A549 (cell line): ENCODE results near the gene PAIP2B. TPM values are rescaled to one million over a fixed set of nuclear protein-coding genes. Genes with fewer than 3 reads are reported as not detected.

Experiments
- ATAC-seq, 2 experiments: fragments of 200-7000 bp in 1 of 2; fragments of >200 bp in 1 of 2; cut with Nextera tagmentation in 1 of 2; cut with Tn5 transposase in 1 of 2; 3 replicates each; pipeline versions ENCODE4 v1.8.0 to v1.9.1; 2018 to 2020; ENCODE audit warnings: mild to moderate bottlenecking in 1 of 2, moderate library complexity in 1 of 2
- CTCF ChIA-PET: fragments of 300-600 bp; sonication (Branson Sonifier 250); formaldehyde crosslinking; extraction: SDS; loops from one replicate; lab custom pipeline; 2021; ENCODE audit warnings: antibody characterized with exemption, inconsistent platforms; lab: Yijun Ruan, JAX
- POLR2A ChIA-PET: fragments of 350-600 bp; formaldehyde crosslinking; extraction: SDS; loops from one replicate; lab custom pipeline; 2021; ENCODE audit warnings: antibody characterized with exemption, inconsistent platforms; lab: Yijun Ruan, JAX
- DNase-seq, 2 experiments: peaks; one replicate each; pipeline versions ENCODE4 v3.0.0 to v3.0.0-alpha.2; 2011 to 2016; ENCODE audit warnings: low read depth in 1 of 2, low spot score in 1 of 2
- FAIRE-seq: peaks from 2 replicates; lab custom pipeline; 2011; peaks lifted over from hg19 to GRCh38; lab: Jason Lieb, UNC
- H3K27ac ChIP-seq, 2 experiments: fragments of >200 bp; sonication (Bioruptor Twin); formaldehyde crosslinking; 3 replicates each; pipeline ENCODE4 v1.5.1; 2016 to 2017
- H3K4me1 ChIP-seq: fragments of >200 bp; sonication (Bioruptor Twin); formaldehyde crosslinking; 3 replicates; pipeline ENCODE4 v1.6.1; 2016
- H3K4me2 ChIP-seq: fragments of >200 bp; sonication (Bioruptor Twin); formaldehyde crosslinking; 3 replicates; pipeline ENCODE4 v1.6.1; 2016
- H3K4me3 ChIP-seq: fragments of >200 bp; sonication (Bioruptor Twin); formaldehyde crosslinking; 3 replicates; pipeline ENCODE4 v1.5.1; 2016
- H3K9me3 ChIP-seq: fragments of >200 bp; sonication (Bioruptor Twin); formaldehyde crosslinking; 3 replicates; pipeline ENCODE4 v1.6.1; 2016
- CHD2 ChIP-seq: fragments of 150-350 bp; IDR thresholded peaks from 2 replicates; pipeline ENCODE4 v1.6.1; 2014; ENCODE audit warnings: low read length; ENCODE audit not compliant: partially characterized antibody
- EHMT2 ChIP-seq: fragments of 200-600 bp; sonication (generic); IDR thresholded peaks from 2 replicates; pipeline ENCODE4 v1.6.1; 2016; ENCODE audit warnings: antibody characterized with exemption, low read depth, mild to moderate bottlenecking, moderate library complexity
- EP300 ChIP-seq, 2 experiments: fragments of >200 bp; sonication (Bioruptor Twin); formaldehyde crosslinking; IDR thresholded peaks; 2 replicates in 1 of 2; 3 replicates in 1 of 2; pipeline ENCODE4 v1.6.1; 2016 to 2017
- FOSB ChIP-seq: fragments of 250-450 bp; sonication (Bioruptor Pico); IDR thresholded peaks from 2 replicates; pipeline ENCODE4 v1.5.0; 2020; ENCODE audit warnings: mild to moderate bottlenecking, moderate library complexity
- FOXS1 ChIP-seq: fragments of 250-450 bp; sonication (Bioruptor Pico); IDR thresholded peaks from 2 replicates; pipeline ENCODE4 v1.5.0; 2020; ENCODE audit warnings: mild to moderate bottlenecking, moderate library complexity
- GATA3 ChIP-seq: IDR thresholded peaks from 2 replicates; pipeline ENCODE4 v1.6.1; 2012; ENCODE audit warnings: borderline replicate concordance
- HEYL ChIP-seq: fragments of 250-450 bp; sonication (Bioruptor Pico); IDR thresholded peaks from 2 replicates; pipeline ENCODE4 v1.8.0; 2021; ENCODE audit warnings: mild to moderate bottlenecking, moderate library complexity
- HMGXB4 ChIP-seq: fragments of 250-450 bp; sonication (Bioruptor Pico); IDR thresholded peaks from 2 replicates; pipeline ENCODE4 v1.5.0; 2021; ENCODE audit warnings: mild to moderate bottlenecking, moderate library complexity, borderline replicate concordance
- HOXB13 ChIP-seq: fragments of 250-450 bp; sonication (Bioruptor Pico); IDR thresholded peaks from 2 replicates; pipeline ENCODE4 v1.5.0; 2020; ENCODE audit warnings: low read depth, mild to moderate bottlenecking, moderate library complexity
- HOXB5 ChIP-seq: fragments of 250-450 bp; sonication (Bioruptor Pico); IDR thresholded peaks from 2 replicates; pipeline ENCODE4 v1.5.0; 2020; ENCODE audit warnings: mild to moderate bottlenecking, moderate library complexity
- MAFK ChIP-seq: fragments of 450-650 bp; IDR thresholded peaks from 2 replicates; pipeline ENCODE4 v1.6.1; 2014; ENCODE audit not compliant: partially characterized antibody
- MAZ ChIP-seq: fragments of 150-350 bp; IDR thresholded peaks from 2 replicates; pipeline ENCODE4 v1.6.1; 2014; ENCODE audit warnings: antibody characterized with exemption, low read depth, low read length, borderline replicate concordance
- MYC ChIP-seq: IDR thresholded peaks from 2 replicates; pipeline ENCODE4 v1.6.1; 2012; ENCODE audit warnings: mild to moderate bottlenecking, inconsistent platforms, low read length, improper control_type of control experiment, borderline replicate concordance
- NFE2L2 ChIP-seq: fragments of 150-350 bp; conservative IDR thresholded peaks from 2 replicates; pipeline ENCODE4 v1.6.1; 2014; ENCODE audit warnings: low read length
- NR3C1 ChIP-seq: fragments of >200 bp; sonication (Bioruptor Twin); formaldehyde crosslinking; IDR thresholded peaks from 3 replicates; pipeline ENCODE4 v1.6.1; 2017
- POLR2A ChIP-seq: IDR thresholded peaks from 2 replicates; pipeline ENCODE4 v1.6.1; 2012; ENCODE audit warnings: mild to moderate bottlenecking, low read length
- RCOR1 ChIP-seq: fragments of 150-350 bp; IDR thresholded peaks from 2 replicates; pipeline ENCODE4 v1.6.1; 2014; ENCODE audit warnings: antibody characterized with exemption, low read length, low read depth
- TFCP2L1 ChIP-seq: fragments of 250-450 bp; sonication (Bioruptor Pico); IDR thresholded peaks from 2 replicates; pipeline ENCODE4 v1.5.0; 2021; ENCODE audit warnings: mild to moderate bottlenecking
- TP53 ChIP-seq: fragments of 250-450 bp; sonication (Bioruptor Pico); IDR thresholded peaks from 2 replicates; pipeline ENCODE4 v1.5.0; 2021; ENCODE audit warnings: mild to moderate bottlenecking, moderate library complexity
- WGBS: methylation state at CpG from one replicate; pipeline ENCODE4 v1.1.6; 2017; ENCODE audit errors: missing lambda C conversion rate; 5-methylcytosine and 5-hydroxymethylcytosine counted together
- polyA plus RNA-seq, 4 experiments: library from polyadenylated mRNA; depleted of rRNA in 3 of 4; stranded (reverse); fragments of >200 nt; fragmentation: RNase III in 1 of 4; extraction: RNeasy Plus Mini Kit Qiagen cat#74134 plus additional on column Dnase treatment in 1 of 4; gene quantifications; 2 replicates in 3 of 4; 3 replicates in 1 of 4; pipeline ENCODE4 v1.2.3, GENCODE V29; 2011 to 2017
- TF ChIP-seq, protein P1 (sequence below): IDR thresholded peaks from 2 replicates; pipeline ENCODE4 v1.6.1; 2012
- TF ChIP-seq, protein P2 (sequence below): fragments of >200 bp; sonication (Bioruptor Twin); formaldehyde crosslinking; IDR thresholded peaks from 2 replicates; pipeline ENCODE4 v1.6.1; 2016

Gene PAIP2B
- polyA plus RNA-seq, 2 of the 4 experiments (the other 2 are of a cell fraction): 0.70 to 0.84 TPM

- DNase-seq: no peak
- no peak for ATAC-seq
- Histone ChIP-seq H3K4me3 (no peak overlapping the region), H3K27ac (no peak overlapping the region)
- TF ChIP-seq, protein P1, sequence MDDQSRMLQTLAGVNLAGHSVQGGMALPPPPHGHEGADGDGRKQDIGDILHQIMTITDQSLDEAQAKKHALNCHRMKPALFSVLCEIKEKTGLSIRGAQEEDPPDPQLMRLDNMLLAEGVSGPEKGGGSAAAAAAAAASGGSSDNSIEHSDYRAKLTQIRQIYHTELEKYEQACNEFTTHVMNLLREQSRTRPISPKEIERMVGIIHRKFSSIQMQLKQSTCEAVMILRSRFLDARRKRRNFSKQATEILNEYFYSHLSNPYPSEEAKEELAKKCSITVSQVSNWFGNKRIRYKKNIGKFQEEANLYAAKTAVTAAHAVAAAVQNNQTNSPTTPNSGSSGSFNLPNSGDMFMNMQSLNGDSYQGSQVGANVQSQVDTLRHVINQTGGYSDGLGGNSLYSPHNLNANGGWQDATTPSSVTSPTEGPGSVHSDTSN: no peak
- no peak for TF ChIP-seq TFCP2L1
- TF ChIP-seq, all 56 proteins: peak for 0
- POLR2A ChIA-PET: no interaction called here
- 27% methylated on average over 1 of the region's 1 CpG for WGBS
- H3K4me1 ChIP-seq: no peaks in the 10 kb centered on the region
- FAIRE-seq: no peak
- H3K9me3 ChIP-seq: no peaks in the 10 kb centered on the region
- H3K4me2 ChIP-seq: no peak overlapping the region
- CTCF ChIA-PET: interaction anchor here (0.6 to 2.6 kb wide), 3 partner anchors 49 to 294 kb away, joined by 3 to 9 read pairs (median 3); no protein-coding TSS in a partner anchor
Measured at GRCh38 chr2:71216501-71216900, 10.4 kb downstream of the PAIP2B start.

GRCh38 chr2:71215447-71215846 is 11.5 kb downstream of the PAIP2B start:
- no peak for DNase-seq
- no peaks in the 10 kb centered on the region for H3K4me1 ChIP-seq
- CTCF ChIA-PET: interaction anchor here (1.6 to 3.6 kb wide), 2 partner anchors 7 to 84 kb away, joined by 3 to 15 read pairs; no protein-coding TSS in a partner anchor
- TF ChIP-seq GATA3 (no peak), MAFK (no peak), EP300 (IDR thresholded peaks at IDR 0.05) (no peak), NR3C1 (no peak), CHD2 (no peak), RCOR1 (no peak)
- no peaks in the 10 kb centered on the region for H3K9me3 ChIP-seq
- no peak overlapping the region for H3K4me2 ChIP-seq
- no peak for FAIRE-seq
- POLR2A ChIA-PET: no interaction called here
- WGBS: 76% methylated on average over 3 of the region's 3 CpGs
- ATAC-seq: no peak
- H3K4me3 ChIP-seq: no peak overlapping the region
- H3K27ac ChIP-seq: no peak overlapping the region

GRCh38 chr2:71212336-71212735 is 14.6 kb downstream of the PAIP2B start:
- H3K9me3 ChIP-seq: no peaks in the 10 kb centered on the region
- H3K4me3 ChIP-seq: no peak overlapping the region
- H3K4me2 ChIP-seq: no peak overlapping the region
- no peaks in the 10 kb centered on the region for H3K4me1 ChIP-seq
- ChIA-PET CTCF (interaction anchor here (0.6 to 3.6 kb wide), 3 partner anchors 10 to 783 kb away, joined by 3 to 15 read pairs (median 4); no protein-coding TSS in a partner anchor), POLR2A (no interaction called here)
- no peak for DNase-seq
- no peak overlapping the region for H3K27ac ChIP-seq
- no peak for FAIRE-seq
- TF ChIP-seq TFCP2L1: no peak
- TF ChIP-seq FOSB (CRISPR knock-in tag): no peak
- no peak for TF ChIP-seq EHMT2
- TF ChIP-seq NFE2L2: no peak
- TF ChIP-seq HOXB13: no peak
- TF ChIP-seq POLR2A: no peak
- no peak for TF ChIP-seq FOXS1 (CRISPR knock-in tag)
- no peak for TF ChIP-seq HMGXB4
- TF ChIP-seq HOXB5 (CRISPR knock-in tag): no peak
- TF ChIP-seq, protein P2, sequence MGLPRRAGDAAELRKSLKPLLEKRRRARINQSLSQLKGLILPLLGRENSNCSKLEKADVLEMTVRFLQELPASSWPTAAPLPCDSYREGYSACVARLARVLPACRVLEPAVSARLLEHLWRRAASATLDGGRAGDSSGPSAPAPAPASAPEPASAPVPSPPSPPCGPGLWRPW: no peak
- no peak for TF ChIP-seq RCOR1
- TF ChIP-seq TP53 (CRISPR knock-in tag): no peak
- no peak for TF ChIP-seq GATA3
- TF ChIP-seq MAZ: no peak
- no peak for TF ChIP-seq HEYL (CRISPR knock-in tag)
- no peak for TF ChIP-seq MYC
- TF ChIP-seq, all 56 proteins: peak for 0
- ATAC-seq: no peak
- 33% methylated on average over 2 of the region's 2 CpGs for WGBS
